ENCODE data around the gene MYO6. TPM values are rescaled to one million over a fixed set of nuclear protein-coding genes. Genes with fewer than 3 reads are reported as not detected.

The MYO6 gene
- polyA plus RNA-seq, 4 donors = 11.2 to 111 (median 102) TPM

DNA sequence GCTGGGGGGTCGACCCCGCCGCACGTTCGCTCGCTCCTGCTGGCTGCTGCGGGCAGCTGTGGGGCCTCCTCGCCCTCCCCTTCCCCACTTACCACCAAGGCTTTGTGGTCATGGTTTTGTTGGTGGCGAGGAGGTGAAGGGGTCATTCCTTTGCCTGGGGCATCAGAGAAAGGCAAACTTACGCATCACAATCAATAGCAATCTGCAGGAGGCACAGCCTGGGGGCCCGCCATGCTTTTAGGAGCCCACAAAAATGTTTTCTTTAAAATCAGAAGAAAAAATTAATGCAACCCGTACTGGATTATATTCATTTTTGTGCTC, 186.4 kb downstream of the MYO6 start:
- DNase-seq (ENCODE audit: low read depth in 4 of 4, low spot score in 3 of 4) = no peak

DNA sequence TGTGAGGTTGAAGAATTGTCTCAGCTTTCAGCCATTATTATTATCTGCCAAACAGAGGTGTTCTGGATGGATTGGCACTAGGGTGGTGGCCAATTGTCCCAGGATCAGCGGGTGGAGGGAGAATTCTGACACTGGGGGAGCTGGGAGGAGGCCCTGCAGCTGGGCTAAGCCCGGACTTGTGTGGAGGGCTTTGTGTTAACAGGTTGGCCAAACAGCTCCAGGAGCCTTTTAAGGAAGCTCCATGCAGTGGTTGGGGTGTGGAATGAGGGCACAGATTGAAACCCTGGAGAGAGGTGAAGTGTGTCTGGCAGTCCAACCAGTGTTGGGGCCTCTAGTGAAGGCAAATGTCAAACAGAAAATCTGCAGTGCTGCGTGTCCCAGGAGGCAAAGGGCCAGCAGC, 187.6 kb downstream of the MYO6 start:
- DNase-seq (ENCODE audit: low read depth in 4 of 4, low spot score in 3 of 4) = no peak

DNA sequence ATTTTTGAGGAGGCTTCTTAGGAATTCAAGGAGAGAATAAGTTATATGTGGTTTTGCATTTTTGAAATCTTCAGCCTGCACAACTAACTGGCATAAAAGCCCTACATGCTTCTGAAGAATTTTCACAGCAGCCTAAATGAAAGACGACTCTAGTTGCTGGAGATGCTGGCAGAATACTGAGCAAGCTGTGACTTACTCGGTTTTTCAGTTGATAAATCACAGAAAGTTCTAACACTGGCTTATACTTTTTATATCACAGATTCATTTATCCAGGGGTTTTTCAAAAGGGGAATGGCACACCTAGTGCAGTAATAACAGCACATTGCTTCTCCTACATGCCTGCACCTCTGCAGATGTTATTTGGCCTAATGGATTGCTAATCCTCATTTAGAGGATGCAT, 188.8 kb downstream of the MYO6 start:
- DNase-seq (ENCODE audit: low read depth in 4 of 4, low spot score in 3 of 4) = no peak

DNA sequence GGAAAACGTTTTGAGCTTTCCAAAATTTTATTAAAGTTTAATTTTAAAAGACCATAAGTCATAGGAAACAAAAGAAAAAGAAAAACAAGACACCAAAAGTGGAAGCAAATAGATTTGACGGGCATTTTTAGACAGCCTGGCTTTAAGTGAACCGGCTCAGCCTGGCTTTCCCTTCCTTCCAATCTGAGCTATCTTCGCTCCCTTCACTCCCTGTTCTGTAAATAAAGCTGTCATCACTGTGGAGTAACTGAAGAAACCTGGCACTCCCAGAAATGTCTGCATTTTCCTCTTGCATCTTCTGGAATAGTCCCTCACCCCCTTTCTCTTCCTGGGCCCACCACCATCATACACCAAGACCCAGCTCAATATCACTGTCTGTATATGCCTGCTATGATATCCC, 191.5 kb downstream of the MYO6 start:
- no peak for DNase-seq (ENCODE audit: low read depth in 4 of 4, low spot score in 3 of 4)

DNA sequence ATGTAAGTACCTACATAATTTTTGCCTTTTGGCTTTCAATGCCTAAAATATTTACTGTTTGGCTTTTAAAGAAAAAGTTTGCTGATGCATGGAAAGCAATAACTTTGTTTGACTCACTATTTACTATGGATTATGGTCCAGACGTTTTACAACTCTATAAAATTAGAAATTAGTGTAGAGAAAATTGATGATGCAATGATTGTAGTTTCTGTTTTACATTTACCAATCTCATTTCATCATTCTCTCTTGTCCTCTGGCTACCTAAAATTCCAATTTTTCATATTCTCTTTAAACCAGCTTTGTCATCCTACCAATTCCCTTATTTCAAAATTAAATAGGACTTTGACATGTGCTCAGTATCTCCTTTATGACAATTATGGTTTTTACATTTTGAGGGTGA, 192.5 kb downstream of the MYO6 start:
- no peak for DNase-seq (ENCODE audit: low read depth in 4 of 4, low spot score in 3 of 4)

DNA sequence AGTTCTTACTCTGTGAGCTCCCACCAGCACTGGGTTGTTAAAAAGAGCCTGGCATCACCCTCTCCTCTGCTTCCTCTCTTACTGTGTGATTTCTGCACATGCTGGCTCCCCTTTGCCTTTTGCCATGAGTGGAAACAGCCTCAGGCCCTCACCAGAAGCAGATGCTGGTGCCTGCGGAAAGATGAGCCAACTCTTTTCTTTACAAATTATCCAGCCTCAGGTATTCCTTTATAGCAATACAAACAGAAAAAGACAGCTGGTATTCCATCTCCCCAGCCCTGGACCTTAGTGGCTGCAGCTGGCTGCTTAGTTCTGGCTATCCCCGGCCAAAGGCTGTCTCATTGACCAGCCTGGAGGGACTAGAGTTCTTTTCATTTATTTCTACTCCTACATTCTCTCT, 194.3 kb downstream of the MYO6 start:
- no peak for DNase-seq (ENCODE audit: low read depth in 4 of 4, low spot score in 3 of 4)

DNA sequence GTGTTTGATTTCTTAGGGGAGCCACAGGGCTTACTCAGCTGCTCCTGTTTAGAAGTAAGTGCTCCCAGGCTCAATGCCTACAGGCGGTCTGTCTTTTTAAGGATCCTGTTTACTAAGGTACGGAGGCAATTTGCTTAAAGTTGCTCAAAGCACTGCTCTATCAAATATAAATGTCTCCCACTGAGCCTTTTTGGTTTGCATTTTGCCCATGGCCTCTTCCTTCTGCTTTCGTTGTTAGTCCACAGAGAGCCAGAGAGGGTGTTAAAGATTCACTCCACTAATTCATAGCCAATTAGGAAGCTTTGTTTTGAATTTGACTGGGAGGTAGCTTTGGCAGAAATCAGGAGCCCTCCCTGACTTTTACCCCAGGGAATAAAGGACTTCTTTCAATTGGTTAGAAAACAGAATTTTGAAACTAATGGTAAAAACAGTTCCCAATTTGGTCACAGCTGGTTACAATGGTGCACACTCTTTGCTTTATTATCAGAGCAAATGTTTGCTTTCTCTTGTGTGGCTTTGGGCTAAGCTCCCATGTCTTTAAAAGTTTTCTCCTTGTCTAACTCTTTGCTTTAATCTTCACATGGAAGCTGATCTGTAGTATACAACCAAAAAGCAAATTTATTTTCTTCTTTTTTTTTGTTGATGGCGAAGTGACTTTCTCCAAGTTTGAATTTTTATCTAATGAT, 197.2 kb downstream of the MYO6 start:
- DNase-seq (ENCODE audit: low read depth in 4 of 4, low spot score in 3 of 4) = no peak

DNA sequence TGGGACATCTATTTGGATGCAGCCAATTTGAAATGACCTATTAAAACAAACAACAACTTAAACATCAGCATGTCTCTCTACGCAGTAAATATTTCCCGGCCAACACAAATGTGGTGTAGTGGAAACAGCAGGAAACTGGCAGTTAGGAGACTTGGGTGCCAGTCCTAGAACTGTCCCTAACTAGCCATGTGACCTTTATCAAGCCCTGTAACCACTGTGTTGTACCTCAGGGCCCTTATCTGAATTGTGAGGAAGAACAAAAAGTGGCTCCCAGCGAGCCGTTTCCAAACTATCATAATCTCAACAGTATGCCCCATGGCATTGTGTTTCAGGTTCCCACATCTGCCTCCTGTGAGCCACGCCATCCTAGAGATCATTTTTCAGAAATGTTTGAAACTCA, 198.9 kb downstream of the MYO6 start:
- no peak for DNase-seq (ENCODE audit: low read depth in 4 of 4, low spot score in 3 of 4)

DNA sequence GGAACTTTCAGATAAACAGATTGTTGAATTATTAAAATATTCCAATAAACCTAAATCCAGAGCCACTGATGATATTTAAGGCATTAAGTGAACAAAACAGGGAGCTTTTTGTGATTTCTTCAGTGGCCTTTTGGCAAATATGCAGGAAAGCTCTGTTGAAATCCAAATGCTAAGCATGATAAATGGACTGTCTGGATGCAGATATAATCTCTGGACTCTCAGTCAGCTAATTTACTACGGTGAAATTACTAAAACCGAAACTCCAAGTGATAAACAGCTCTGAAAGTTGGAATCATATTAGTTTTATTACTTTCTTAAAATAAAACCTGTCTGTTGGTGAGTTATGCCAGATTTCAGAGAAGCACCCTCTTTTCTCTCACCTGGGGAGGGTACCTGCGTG, 203.1 kb downstream of the MYO6 start:
- no peak for DNase-seq (ENCODE audit: low read depth in 4 of 4, low spot score in 3 of 4)

DNA sequence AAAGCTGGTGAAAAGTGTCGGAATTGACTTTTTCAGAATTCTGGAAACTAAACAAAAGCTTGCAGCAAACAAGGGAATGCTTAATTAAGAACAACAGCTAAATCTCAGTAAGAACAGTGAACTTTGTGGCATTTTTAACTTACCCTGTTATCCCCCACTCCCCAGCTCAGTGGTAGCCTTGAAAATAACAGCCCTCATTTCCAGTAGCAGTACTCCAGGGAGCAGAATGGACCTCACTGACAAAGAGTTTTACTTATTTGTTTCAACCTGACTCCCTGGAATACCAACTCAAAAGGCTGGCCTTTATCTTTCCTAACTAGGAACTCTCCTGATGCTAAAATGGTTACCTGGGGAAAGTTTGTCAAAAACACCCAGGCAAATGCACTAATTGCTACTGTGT, 214.5 kb downstream of the MYO6 start:
- no peak for DNase-seq (ENCODE audit: low read depth in 4 of 4, low spot score in 3 of 4)

DNA sequence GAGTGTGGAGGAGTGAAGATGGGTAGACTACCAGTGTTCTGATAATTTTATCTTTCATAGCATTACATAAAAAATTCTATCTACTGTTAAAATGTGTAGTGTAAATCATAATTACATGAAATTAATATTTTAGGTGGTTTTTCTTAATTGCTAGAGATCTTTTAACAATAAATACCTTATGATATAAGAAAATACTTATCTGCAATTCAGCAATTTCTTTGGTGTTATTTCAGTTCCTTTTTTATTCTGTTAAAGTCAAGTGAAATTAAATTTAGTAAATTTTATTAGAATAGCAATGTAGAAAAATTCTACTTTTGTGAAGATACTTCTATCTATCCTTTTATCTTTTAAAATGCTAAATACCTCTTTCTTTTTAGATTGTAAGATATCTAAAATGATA, 219.1 kb downstream of the MYO6 start:
- no peak for DNase-seq (ENCODE audit: low read depth in 4 of 4, low spot score in 3 of 4)

Other genes with a start within 250 kb of the MYO6 start
- gene SENP6, start 147.4 kb upstream of the MYO6 start, polyA plus RNA-seq (ENCODE audit: insufficient read length in 4 of 4) = 100 to 1,000 TPM; 122 to 165 (median 146) TPM

Measured in left renal pelvis (tissue), 4 donors.